HepG2 (cell line): Measurements from ENCODE around the gene CCDC197. TPM values are rescaled to one million over a fixed set of nuclear protein-coding genes. Genes with fewer than 3 reads are reported as not detected.

Source experiments
- ATAC-seq: fragments of 200-7000 bp; cut with Tn5 transposase; 3 replicates; pipeline ENCODE4 v1.9.1; 2020; ENCODE audit warnings: mild to moderate bottlenecking, moderate library complexity
- BruUV-seq: library from RNA; stranded (reverse); fragments of 400-500 nt; replicated peaks from 2 replicates; lab custom pipeline; 2021; lab: Mats Ljungman, UMichigan
- CTCF ChIA-PET: fragments of 300-600 bp; formaldehyde crosslinking; extraction: SDS; loops from one replicate; lab custom pipeline; 2021; ENCODE audit warnings: low total read pairs, inconsistent platforms, low intra/inter-chr PET ratio; lab: Yijun Ruan, JAX
- POLR2A ChIA-PET: fragments of 350-600 bp; sonication (Branson Sonifier 250); formaldehyde crosslinking; loops from one replicate; lab custom pipeline; 2020; ENCODE audit warnings: antibody characterized with exemption, inconsistent platforms; lab: Yijun Ruan, JAX
- DNase-seq: peaks from one replicate; pipeline ENCODE4 v3.0.0-alpha.2; 2015; ENCODE audit warnings: low spot score
- FAIRE-seq: peaks from 3 replicates; lab custom pipeline; 2011; peaks lifted over from hg19 to GRCh38; lab: Jason Lieb, UNC
- H2AFZ ChIP-seq: one replicate; pipeline ENCODE4 v1.6.1; 2011; ENCODE audit warnings: low read length, inconsistent platforms
- H3K27ac ChIP-seq: fragments of 300-600 bp; 3 replicates; pipeline ENCODE4 v1.8.0; 2011; ENCODE audit warnings: mixed run types, mild to moderate bottlenecking, mixed read lengths, low read length, inconsistent platforms; ENCODE audit not compliant: insufficient read depth; ENCODE audit errors: extremely low read length
- H3K27me3 ChIP-seq, 2 experiments: fragments of 200-600 bp in 1 of 2; 2 replicates in 1 of 2; 3 replicates in 1 of 2; pipeline versions ENCODE4 v1.6.0 to v1.8.0; 2011; ENCODE audit warnings: low read length in 2 of 2, mild to moderate bottlenecking in 2 of 2, moderate library complexity in 2 of 2, inconsistent platforms in 1 of 2; ENCODE audit not compliant: insufficient read depth in 2 of 2, control insufficient read depth in 1 of 2
- H3K36me3 ChIP-seq, 2 experiments: fragments of 200-600 bp in 1 of 2; replicated peaks in 1 of 2; 2 replicates in 1 of 2; 3 replicates in 1 of 2; pipeline versions ENCODE4 v1.5.1 to v1.8.0; 2011; ENCODE audit warnings: low read length in 2 of 2, inconsistent platforms in 1 of 2; ENCODE audit not compliant: insufficient read depth in 2 of 2, control insufficient read depth in 1 of 2
- H3K4me1 ChIP-seq: 2 replicates; pipeline ENCODE4 v1.5.1; 2012; ENCODE audit warnings: low read length, inconsistent platforms; ENCODE audit not compliant: insufficient read depth
- H3K4me2 ChIP-seq: 2 replicates; pipeline ENCODE4 v1.6.0; 2011; ENCODE audit warnings: low read depth, low read length, inconsistent platforms
- H3K4me3 ChIP-seq, 3 experiments: fragments of 200-600 bp in 1 of 3; sonication (generic), shearing (Covaris generic) in 1 of 3; replicated peaks in 1 of 3; 2 replicates each; pipeline ENCODE4 v1.5.1; 2011 to 2016; ENCODE audit warnings: low read length in 3 of 3, inconsistent platforms in 2 of 3, low read depth in 2 of 3, mild to moderate bottlenecking in 2 of 3, control low read depth in 1 of 3, mixed read lengths in 1 of 3; ENCODE audit not compliant: insufficient read depth in 1 of 3
- H3K79me2 ChIP-seq: one replicate; pipeline ENCODE4 v1.6.1; 2011; ENCODE audit warnings: low read length, inconsistent platforms; ENCODE audit not compliant: insufficient read depth
- H3K9ac ChIP-seq: 2 replicates; pipeline ENCODE4 v1.6.0; 2011; ENCODE audit warnings: mild to moderate bottlenecking, low read depth, low read length, inconsistent platforms; ENCODE audit not compliant: insufficient read depth
- H3K9me3 ChIP-seq: 2 replicates; pipeline ENCODE4 v1.5.1; 2012; ENCODE audit warnings: mild to moderate bottlenecking, low read length
- H4K20me1 ChIP-seq: 2 replicates; pipeline ENCODE4 v1.6.0; 2011; ENCODE audit warnings: inconsistent platforms, mild to moderate bottlenecking, low read length, moderate library complexity; ENCODE audit not compliant: insufficient read depth
- FOSL2 ChIP-seq: sonication (generic); formaldehyde crosslinking; IDR thresholded peaks from 2 replicates; pipeline ENCODE4 v1.4.0; 2020; ENCODE audit warnings: missing genetic modification reagents
- HMG20A ChIP-seq: IDR thresholded peaks from 2 replicates; pipeline ENCODE4 v1.6.1; 2016; ENCODE audit warnings: borderline replicate concordance
- HOMEZ ChIP-seq: IDR thresholded peaks from 2 replicates; pipeline ENCODE4 v1.6.1; 2016; ENCODE audit warnings: low read depth
- IKZF1 ChIP-seq: fragments of 450-650 bp; IDR thresholded peaks from 2 replicates; pipeline ENCODE4 v1.7.1; 2016
- MAFK ChIP-seq, 2 experiments: IDR thresholded peaks in 1 of 2; conservative IDR thresholded peaks in 1 of 2; 2 replicates each; pipeline ENCODE4 v1.6.1; 2011; ENCODE audit warnings: improper control_type of control experiment in 2 of 2, low read length in 2 of 2
- MED13 ChIP-seq: sonication (generic); formaldehyde crosslinking; IDR thresholded peaks from 2 replicates; pipeline ENCODE4 v1.5.0; 2020; ENCODE audit warnings: missing genetic modification reagents
- SAFB2 ChIP-seq: sonication (generic); formaldehyde crosslinking; IDR thresholded peaks from 2 replicates; pipeline ENCODE4 v1.5.1; 2020; ENCODE audit warnings: missing genetic modification reagents, low read depth, mild to moderate bottlenecking, borderline replicate concordance
- TSC22D2 ChIP-seq: sonication (generic); formaldehyde crosslinking; IDR thresholded peaks from 2 replicates; pipeline ENCODE4 v1.5.1; 2020; ENCODE audit warnings: missing genetic modification reagents, mild to moderate bottlenecking, borderline replicate concordance
- ZNF7 ChIP-seq: IDR thresholded peaks from 2 replicates; pipeline ENCODE4 v1.6.1; 2016; ENCODE audit warnings: missing biosample characterization, missing genetic modification reagents
- WGBS: methylation state at CpG from one replicate; pipeline ENCODE4 v1.1.6; 2017; ENCODE audit warnings: low lambda C conversion rate; 5-methylcytosine and 5-hydroxymethylcytosine counted together
- in situ Hi-C: cut with HindIII; loops from 2 replicates; pipeline ENCODE4 v1.10.0; 2017; ENCODE audit warnings: low pct_unique_long_range_greater_than_20kb; ENCODE audit not compliant: extremely low pct_ligation_motif_present
- intact Hi-C: fragments of 100-400 bp; cut with micrococcal nuclease; formaldehyde crosslinking; loops from one replicate; pipeline ENCODE4 v1.10.0; 2022; ENCODE audit not compliant: unreplicated experiment
- polyA plus RNA-seq, 8 experiments: library from polyadenylated mRNA; depleted of rRNA in 3 of 8; stranded (reverse) in 7 of 8; unstranded in 1 of 8; fragments of >200 nt; fragmentation: Illumina TruSeq in 4 of 8; extraction: Trizol in 4 of 8; gene quantifications; 2 replicates each; pipeline versions ENCODE4 v1.2.1 to v1.2.3, GENCODE V29; 2011 to 2016; ENCODE audit warnings: low read depth in 4 of 8, missing spikeins in 1 of 8, mixed read lengths in 1 of 8; ENCODE audit not compliant: insufficient read depth in 1 of 8
- total RNA-seq, 5 experiments: library from RNA; depleted of rRNA; stranded (reverse); fragments of >200 nt; fragmentation: Illumina TruSeq; extraction: Trizol; gene quantifications; 2 replicates each; pipeline ENCODE4 v1.2.3, GENCODE V29; 2016; ENCODE audit warnings: low read depth in 1 of 5

CCDC197 gene
- total and polyA plus RNA-seq, 2 of the 13 experiments (the other 11 are each of a cell fraction or from before 2014, with no cell fraction given), result 0.11 to 0.13 TPM

- in situ Hi-C loops (no loop called here), intact Hi-C loops (no loop called here)
- Histone ChIP-seq H3K4me2 (no peak overlapping the region), H3K9ac (no peak overlapping the region), H3K4me3 (no peak overlapping the region), H3K36me3 (no peaks in the 10 kb centered on the region), H3K27me3 (no peaks in the 10 kb centered on the region; a peak in 2 of 5 replicates), H3K27ac (no peak overlapping the region), H3K9me3 (no peaks in the 10 kb centered on the region), H3K79me2 (no peaks in the 10 kb centered on the region), H2AFZ (no peak overlapping the region), H4K20me1 (no peaks in the 10 kb centered on the region), H3K4me1 (peaks cover 32% of the 10 kb centered on the region)
- DNase-seq (no peak), ATAC-seq (no peak), FAIRE-seq (no peak)
- ChIA-PET POLR2A (no interaction called here), CTCF (no interaction called here)
- no TSS peak for BruUV-seq
- 9% methylated on average over 4 of the region's 4 CpGs for WGBS
- TF ChIP-seq MAFK (conservative IDR thresholded peaks at IDR 0.05 in 1 of 2, IDR thresholded peaks at IDR 0.05 in 1 of 2; ENCODE audit: low read length in 2 of 2) (peak in 1 of 2 experiments; percentile 32; a peak in 2 of 4 replicates), MED13 (CRISPR knock-in tag) (no peak)
These were observed 12.7 kb downstream of the CCDC197 start for GRCh38 chr14:94009767-94010166.

GRCh38 chr14:94010625-94011024 lies 13.5 kb downstream of the CCDC197 start:
- no peak for FAIRE-seq
- in situ Hi-C loops, result no loop called here
- peaks cover 0 to 4% of the 10 kb centered on the region in 2 experiments; a peak in 3 of 5 replicates for H3K27me3 ChIP-seq
- H3K4me1 ChIP-seq, result peaks cover 26% of the 10 kb centered on the region
- intact Hi-C loops, result no loop called here
- ChIA-PET POLR2A (interaction anchor here (1.1 kb wide), 1 partner anchor 15 kb away, joined by 3 read pairs; the partner anchor contains the start of gene OTUB2), CTCF (no interaction called here)
- H3K9me3 ChIP-seq, result no peaks in the 10 kb centered on the region
- no peak overlapping the region for H3K9ac ChIP-seq
- WGBS, result 83% methylated on average over 6 of the region's 6 CpGs
- ATAC-seq, result no peak; the same call in 1 of the 3 replicates
- H3K4me3 ChIP-seq, result no peak overlapping the region
- no peak for TF ChIP-seq ZNF7 (CRISPR knock-in tag)
- TF ChIP-seq HOMEZ (CRISPR knock-in tag), result no peak
- no peak for TF ChIP-seq HMG20A
- no peak for TF ChIP-seq SAFB2 (CRISPR knock-in tag)
- no peak for TF ChIP-seq TSC22D2 (CRISPR knock-in tag)
- TF ChIP-seq FOSL2, result no peak
- TF ChIP-seq IKZF1, result no peak
- H3K27ac ChIP-seq, result no peak overlapping the region
- no peak overlapping the region for H2AFZ ChIP-seq
- peak overlapping the region; percentile 29; the same call in 1 of the 2 replicates for H3K4me2 ChIP-seq
- no peaks in the 10 kb centered on the region for H3K36me3 ChIP-seq
- DNase-seq, result no peak
- H4K20me1 ChIP-seq, result no peaks in the 10 kb centered on the region
- no TSS peak for BruUV-seq
- H3K79me2 ChIP-seq, result no peaks in the 10 kb centered on the region
